HG03558 (cell line): Measurements from ENCODE around the gene SPATA2L.

Source experiments
- ATAC-seq: cut with Tn5 transposase; IDR thresholded peaks from one replicate; pipeline ENCODE4 v1.9.1; 2021; ENCODE audit warnings: moderate number of reproducible peaks; ENCODE audit not compliant: unreplicated experiment; ENCODE audit errors: extremely low read depth

SPATA2L gene

GRCh38 chr16:89729863-89730593 is 28.5 kb upstream of the SPATA2L start:
- no peak for ATAC-seq

DNA sequence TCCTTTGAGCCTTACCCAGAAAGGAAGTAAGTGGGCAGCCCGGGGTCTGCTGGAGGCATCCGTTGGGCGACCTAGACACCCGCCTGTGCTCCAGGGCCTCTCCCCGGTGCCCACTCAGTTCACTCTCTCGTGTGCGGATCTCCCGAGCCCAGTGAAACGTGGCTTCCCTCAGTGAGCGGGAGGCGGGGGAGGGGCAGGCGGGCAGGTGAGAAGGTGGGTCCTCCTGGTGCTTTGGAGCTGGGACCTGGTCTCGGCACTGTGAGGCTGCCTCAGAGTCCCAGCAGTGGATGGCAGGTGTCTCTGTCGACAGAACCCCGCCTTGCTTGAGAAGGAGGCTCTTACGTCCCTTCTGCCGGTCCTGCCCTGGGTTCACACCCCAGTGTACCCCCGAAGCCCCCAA is 27.8 kb upstream of the SPATA2L start:
- no peak for ATAC-seq

- no peak for ATAC-seq
Observed at GRCh38 chr16:89727406-89728120, 26.1 kb upstream of the SPATA2L start.

- ATAC-seq = no peak
Observed at GRCh38 chr16:89723279-89724250, 22.1 kb upstream of the SPATA2L start.

DNA sequence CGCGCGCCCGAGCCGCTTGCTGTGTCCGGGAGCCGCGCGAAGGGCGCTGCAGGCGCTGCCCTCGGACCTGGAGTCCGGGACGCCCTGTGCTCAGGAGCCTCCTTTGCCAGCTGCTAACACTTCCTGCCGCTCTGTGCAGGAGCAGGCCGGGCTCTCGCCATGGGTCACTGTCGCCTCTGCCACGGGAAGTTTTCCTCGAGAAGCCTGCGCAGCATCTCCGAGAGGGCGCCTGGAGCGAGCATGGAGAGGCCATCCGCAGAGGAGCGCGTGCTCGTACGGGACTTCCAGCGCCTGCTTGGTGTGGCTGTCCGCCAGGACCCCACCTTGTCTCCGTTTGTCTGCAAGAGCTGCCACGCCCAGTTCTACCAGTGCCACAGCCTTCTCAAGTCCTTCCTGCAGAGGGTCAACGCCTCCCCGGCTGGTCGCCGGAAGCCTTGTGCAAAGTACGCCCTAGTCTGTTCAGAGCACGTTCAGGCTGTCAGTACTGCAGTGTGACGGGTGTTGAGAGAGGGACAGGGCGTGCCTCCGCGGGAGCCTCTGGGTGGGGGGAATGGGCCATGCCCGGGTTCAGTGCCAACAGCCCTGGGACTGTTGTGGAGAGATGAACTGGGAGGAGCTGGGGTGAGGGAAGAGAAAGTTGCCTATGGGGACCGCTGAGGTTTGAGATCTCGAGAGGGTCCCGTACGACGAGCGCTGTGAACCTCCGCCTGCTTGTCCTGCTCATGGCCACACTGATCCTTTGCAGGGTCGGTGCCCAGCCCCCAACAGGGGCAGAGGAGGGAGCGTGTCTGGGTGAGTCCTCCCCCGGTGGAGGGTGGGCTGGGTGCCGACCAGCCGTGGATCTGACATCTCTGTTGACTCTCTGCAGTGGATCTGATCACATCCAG is 21.1 kb upstream of the SPATA2L start:
- no peak for ATAC-seq

DNA sequence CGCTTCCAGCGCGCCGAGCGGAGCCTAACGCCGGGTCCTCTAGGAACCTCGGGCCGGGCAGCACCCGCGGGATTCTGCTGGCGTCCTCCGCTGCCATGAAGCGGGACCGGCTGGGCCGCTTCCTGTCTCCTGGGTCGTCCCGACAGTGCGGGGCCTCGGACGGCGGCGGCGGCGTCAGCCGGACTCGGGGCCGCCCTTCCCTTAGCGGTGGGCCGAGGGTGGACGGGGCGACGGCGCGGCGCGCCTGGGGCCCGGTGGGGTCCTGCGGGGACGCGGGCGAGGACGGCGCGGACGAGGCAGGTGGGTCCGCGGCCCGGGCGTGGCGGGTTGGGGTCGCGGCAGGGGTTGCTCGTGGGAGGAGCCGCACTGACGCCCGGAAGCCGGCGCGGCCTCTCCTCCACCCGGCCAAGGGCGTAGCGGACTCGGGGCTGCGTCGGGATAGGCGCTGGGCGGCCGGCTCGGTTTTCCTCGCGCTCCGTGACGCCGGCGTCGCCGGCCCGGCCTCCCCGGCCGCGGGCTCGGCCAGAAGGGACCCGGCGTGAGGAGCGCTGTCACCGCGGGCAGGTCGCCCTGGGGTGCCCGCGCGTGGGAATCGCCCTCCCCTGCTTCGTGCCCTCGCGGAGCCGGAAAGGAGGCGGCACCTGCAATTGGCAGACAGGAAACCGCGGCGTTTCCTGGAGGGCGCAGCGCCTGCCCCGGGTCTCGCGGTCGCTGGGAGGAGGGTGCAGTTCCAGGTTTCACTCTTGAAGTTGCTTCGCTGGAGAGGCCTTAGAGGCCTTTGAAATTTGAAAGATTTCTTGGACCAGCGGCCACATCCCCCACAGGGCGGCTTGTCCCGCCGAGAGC is 20.3 kb upstream of the SPATA2L start:
- no peak for ATAC-seq

- no peak for ATAC-seq
Observed at GRCh38 chr16:89720813-89721545, 19.5 kb upstream of the SPATA2L start, which contains the start of the genes VPS9D1 and ZNF276. VPS9D1 (minus strand) TSS chr16:89720898; CDS start chr16:89720861, 37 bp downstream. ZNF276 (plus strand) TSS chr16:89721537; CDS start chr16:89721641, 104 bp downstream.

DNA sequence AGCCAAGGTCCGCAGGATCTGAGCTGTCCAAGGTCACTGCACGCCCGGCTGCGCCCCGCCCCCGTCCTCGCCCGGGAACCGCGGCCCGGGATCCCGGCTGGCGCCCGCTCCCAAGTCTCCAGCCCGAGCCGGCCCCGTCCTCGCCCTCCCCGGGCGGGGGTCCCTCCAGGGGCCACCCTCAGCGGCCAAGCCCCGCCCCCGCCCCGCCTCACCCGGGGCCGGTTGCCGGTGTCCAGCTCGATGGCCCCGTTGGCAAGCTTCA is 19.0 kb upstream of the SPATA2L start:
- ATAC-seq = no peak

- ATAC-seq = no peak
Observed at GRCh38 chr16:89717688-89718505, 16.4 kb upstream of the SPATA2L start.

GRCh38 chr16:89716916-89717687 is 15.6 kb upstream of the SPATA2L start:
- ATAC-seq = no peak

DNA sequence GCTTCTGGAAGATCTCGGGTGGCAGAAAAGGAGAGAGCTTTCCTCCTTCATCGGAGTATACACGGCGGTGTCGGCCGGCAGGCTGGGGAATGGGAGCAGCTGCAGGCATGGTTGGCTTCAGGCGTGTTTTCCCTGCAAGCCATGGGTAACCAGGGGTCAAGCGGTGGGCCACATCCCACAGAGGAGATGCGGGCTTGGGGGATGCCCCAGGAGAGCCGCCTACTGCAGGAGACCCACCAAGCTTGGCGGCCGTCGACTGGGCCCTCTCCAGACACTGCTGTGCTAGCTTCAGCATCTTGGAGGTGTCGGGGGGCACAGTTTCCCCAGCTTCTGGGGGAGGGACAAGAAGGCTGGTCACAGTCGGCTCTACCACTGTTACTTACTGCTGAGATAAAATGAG is 15.0 kb upstream of the SPATA2L start:
- no peak for ATAC-seq

GRCh38 chr16:89712274-89712781 is 10.8 kb upstream of the SPATA2L start:
- ATAC-seq = no peak

DNA sequence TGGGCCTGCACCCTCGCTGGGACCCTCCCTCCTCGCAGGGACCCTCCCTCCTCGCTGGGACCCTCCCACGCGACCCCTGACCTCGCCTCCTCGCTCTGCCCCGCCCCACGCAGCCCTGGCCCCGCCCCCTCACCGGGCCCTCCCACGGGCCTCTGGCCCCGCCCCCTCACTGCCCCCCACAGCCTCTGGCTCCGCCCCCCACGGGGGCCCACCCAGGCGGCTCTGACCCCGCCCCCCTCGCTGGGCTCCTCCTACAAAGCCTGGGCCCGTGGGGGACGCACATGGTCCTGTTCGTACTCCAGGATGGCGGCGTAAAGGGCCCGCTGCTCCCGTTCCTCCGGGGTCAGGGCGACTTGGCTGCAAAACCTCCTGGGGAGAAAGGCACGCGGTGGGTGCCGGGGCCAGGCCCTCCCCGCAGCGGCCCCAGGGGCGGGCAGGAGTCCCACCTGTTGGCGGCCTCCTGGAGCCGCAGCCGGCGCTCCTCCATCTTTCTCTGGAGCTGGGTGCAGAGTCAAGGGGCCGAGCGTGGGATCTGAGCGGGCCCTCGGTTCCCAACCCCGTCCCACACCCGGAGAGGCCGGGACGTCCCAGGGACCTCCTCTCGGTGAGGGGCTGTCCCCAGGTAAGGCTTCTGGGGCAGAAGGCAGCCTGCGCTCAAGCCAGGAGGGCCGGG is 10.2 kb upstream of the SPATA2L start:
- ATAC-seq = no peak

- no peak for ATAC-seq
Observed at GRCh38 chr16:89710709-89711564, 9.4 kb upstream of the SPATA2L start.
